GM18499 (cell line): ENCODE measurements around the gene ZDHHC13.
A peak's percentile ranks its signal among the peaks of the same experiment; 100 is the strongest.

ENCODE experiments used
- ATAC-seq: cut with Tn5 transposase; IDR thresholded peaks from one replicate; pipeline ENCODE4 v1.9.1; 2021; ENCODE audit warnings: moderate number of reproducible peaks; ENCODE audit not compliant: insufficient read depth, unreplicated experiment

ZDHHC13 gene, protein sequence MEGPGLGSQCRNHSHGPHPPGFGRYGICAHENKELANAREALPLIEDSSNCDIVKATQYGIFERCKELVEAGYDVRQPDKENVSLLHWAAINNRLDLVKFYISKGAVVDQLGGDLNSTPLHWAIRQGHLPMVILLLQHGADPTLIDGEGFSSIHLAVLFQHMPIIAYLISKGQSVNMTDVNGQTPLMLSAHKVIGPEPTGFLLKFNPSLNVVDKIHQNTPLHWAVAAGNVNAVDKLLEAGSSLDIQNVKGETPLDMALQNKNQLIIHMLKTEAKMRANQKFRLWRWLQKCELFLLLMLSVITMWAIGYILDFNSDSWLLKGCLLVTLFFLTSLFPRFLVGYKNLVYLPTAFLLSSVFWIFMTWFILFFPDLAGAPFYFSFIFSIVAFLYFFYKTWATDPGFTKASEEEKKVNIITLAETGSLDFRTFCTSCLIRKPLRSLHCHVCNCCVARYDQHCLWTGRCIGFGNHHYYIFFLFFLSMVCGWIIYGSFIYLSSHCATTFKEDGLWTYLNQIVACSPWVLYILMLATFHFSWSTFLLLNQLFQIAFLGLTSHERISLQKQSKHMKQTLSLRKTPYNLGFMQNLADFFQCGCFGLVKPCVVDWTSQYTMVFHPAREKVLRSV

DNA sequence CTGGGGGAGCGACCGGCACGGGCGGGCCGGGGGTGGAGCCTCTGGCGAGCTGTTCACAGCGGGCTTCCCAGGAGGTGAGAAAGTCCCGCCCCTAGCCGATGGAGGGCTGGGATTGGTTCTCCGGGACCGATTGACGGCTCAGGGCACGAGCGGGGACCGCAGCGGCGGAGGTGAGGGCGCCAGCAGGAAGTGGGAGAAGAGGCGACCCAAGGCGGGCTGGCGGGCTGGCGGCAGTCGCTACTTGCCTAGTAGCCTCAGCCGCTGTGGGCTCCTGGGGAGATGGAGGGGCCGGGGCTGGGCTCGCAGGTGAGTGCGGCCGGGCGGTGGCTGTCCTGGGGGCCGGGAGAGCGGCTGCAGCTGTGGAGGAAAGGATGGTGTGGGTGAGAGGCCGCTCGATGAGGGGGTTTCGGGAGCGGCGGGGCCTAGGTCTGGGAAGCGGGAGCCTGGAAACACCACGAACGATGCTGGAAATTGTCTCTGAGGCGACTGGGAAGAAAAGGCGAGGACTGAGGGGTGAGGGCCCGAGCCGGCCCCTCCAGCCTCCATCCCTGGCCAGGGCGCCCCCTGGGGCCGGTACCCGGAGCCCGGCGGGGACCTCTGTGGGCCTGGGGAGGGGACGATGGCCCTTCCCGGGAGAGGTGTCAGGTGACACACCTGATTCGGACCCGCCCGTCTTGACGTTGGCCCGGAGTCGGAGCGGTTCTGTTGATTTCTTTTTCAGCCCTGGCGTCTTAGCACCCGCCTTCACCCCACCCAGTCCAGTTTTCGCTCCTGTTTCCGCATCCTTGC, at the start of gene ZDHHC13:
ZDHHC13 (plus strand) TSS at position 198 of the 789 bp plus-strand sequence; CDS start at position 280, 82 bp downstream.
- ATAC-seq = peak; percentile 95

DNA sequence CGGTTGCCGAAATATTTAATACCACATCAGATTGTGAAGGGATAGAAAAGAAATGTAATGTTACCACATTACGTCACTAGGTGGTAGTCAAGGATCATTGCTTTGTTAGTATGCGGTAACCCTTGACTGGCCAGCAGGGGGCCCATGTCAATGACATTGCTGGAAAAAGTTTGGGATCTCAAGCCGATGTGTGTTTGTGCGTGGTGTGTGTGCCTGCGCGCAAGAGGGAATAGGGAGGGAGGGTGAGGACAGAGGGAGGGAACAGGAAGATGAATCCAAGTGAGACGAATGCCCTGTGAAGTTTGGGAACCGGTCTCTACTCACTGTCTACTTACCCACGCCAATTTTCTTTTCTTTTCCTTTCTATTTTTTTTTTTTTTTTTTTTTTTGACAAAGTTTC, 45.7 kb upstream of the ZDHHC13 start:
- peak; percentile 99 for ATAC-seq

DNA sequence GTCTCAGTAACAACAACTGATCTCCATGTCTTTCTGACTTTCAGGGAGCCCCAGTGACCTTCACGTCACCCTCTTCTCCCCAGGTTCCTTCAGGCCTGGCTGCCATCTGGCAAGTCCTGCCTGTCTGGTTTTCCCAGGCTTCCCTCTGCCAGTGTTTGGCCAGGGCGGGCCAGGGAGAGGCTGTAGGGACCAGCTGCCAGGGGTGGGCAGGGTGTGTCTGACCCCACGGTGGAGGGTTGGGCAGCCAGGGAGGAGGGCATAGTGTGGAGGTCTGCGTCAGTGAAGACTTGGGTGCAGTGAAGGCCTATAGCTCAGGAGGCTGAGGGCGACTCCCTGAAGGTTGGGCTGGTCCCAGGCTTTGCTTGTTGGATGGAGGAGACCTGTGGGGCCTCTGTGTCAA, 44.5 kb upstream of the ZDHHC13 start:
- ATAC-seq = no peak

DNA sequence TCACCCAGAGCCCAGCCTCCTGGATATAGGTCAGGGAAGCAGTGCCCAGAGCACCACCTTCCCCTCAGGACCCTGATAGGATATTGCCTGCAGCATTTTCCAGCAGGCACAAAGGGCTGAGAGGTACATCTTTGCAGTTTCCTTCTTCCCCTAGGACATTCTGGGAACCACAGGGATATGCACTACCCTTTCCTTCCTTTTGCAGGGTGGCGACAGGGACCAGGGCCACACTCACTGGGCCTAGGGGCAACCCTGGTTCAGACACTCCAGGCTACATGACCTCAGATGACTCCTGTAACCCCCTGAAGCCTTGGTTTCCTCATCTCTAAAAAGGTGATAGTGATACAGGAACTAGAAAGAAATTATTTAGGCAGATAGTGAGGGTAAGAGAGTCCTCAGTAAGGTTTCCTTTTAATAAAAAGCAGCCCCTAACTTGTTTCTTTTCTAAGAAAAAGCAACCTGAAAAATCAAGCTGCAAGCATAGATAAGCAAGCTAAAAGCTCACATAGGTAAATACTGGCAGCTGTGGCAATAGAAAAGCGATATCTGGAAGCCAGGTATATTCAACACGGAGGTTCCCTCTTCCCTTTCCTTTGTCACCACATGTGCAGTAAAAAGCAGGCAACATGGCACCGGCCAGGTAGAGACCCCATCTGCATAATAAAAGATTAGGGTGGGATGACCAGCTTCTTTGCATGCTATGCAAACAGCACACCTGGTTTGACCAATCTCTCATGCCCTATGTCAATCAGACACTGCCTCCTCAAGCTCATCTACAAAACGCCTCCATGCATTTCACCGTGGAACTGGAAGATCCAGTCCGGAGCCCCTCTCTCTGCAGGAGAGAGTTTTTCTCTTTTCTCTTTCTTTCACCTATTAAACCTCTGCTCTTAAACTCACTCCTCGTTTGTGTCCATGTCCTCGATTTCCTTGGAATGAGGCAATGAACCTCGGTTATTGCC, 43.2 kb upstream of the ZDHHC13 start:
- no peak for ATAC-seq

DNA sequence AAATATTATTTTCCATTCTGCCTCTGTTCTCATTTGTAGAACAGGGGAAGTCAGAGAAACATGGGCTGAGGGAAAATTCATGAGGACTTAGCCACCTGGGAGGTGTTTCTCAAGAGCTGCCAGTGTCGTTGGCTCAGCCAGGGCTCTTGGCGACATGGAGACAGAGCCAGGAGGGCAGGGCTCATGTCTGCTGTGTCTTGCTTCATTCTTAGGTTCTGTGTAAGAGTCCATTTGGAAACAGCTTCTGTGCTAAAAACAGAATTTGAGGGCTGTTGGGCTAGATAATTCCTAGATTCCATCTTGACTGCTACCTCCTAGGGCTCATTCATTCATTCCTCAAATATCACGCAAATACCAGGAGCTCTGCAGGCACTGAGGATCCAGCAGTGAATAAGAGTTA, 41.3 kb upstream of the ZDHHC13 start:
- no peak for ATAC-seq

DNA sequence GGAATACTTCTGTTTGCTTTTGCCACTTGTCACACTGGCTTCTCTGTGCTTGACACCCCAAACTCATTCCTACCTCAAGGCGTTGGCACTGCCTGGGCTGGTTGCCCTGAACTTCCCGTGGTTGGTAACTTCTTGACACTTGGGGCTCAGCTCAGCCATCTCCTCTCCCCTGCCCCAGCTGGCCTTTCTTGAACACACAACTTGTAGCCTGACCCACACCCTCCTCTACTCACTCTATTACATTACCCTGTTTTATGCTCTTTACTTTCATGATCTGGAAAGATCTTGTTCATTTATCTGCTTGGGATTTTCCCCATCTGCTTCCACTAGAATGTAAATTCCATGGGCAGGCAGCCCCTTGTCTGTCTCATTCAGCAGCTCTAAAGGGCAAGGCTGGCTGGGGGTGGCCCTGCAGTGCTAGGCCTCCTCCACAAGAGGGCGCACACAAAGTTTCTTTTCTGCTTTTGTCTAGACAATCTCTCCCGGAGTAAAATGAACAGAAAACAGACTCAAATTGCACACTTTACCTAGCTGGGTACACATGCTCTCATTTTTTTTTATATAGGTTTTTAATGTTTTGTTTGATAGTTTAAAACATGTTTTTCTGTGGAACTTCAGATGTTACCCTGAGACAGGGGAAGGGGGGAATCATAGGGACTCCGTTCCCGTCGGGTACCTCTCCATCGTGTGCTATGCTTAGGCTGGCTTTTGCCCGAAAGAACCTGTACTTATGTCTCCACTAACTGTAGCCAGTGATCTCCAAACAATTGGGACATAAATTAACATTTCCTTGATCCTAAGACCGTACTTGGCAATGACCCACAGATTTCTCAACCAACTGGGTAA, 40.0 kb upstream of the ZDHHC13 start:
- ATAC-seq = peak; percentile 66

DNA sequence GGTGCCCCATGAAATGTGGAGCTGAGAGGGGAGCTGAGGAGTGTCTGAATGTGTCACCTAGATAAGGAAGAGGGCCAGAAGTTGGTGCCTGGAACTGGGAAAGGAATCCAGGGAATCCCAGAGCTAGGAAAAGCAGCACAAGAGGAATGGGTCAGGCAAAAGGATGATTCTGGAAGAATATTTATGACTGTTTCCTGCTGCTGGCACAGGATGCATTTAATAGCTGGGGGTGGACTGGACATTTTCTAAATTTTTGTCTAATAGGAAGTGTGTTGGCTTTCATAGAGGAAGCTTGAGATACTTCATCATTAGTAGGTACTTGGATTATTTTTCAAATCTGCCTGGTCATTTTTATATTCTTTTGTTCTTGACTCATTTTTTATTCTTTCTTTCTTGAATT, 39.0 kb upstream of the ZDHHC13 start:
- ATAC-seq = no peak

DNA sequence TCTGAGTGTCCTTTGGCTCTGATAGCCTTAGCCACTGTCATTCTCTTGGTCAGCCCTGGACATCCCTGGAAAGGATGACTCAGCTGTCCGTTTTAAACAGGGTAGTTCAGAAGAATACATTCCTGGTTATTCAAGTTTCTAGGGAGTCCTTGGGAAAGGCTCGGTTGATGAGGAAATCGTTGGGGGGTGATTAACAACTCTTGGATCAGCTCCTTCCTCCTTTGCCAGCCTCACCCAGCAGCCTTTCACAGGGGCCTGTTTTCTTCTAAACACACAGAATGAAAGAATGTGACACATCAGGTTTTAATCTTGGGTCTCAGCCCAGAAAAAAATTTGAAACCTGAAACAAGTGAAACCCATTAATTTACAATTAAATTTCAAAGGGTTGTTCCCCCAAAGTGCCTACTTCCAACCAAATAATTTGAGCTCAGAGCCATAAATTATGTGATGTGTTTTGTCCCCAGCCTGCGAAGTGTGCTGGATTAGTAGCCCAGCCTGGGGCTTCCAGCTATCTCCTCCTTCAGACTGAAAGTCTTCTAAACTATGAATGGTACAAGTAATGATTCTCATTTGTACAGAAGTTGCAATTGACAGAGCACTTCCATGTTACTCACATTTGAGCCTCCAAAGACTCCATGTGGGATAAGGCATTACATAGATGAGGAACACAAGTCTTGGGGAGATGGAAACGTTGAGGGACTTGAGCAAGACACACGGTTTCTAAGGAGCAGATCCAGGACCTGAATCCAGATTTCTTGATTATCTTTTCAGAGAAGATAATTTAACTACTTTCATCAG, 37.1 kb upstream of the ZDHHC13 start:
- no peak for ATAC-seq

DNA sequence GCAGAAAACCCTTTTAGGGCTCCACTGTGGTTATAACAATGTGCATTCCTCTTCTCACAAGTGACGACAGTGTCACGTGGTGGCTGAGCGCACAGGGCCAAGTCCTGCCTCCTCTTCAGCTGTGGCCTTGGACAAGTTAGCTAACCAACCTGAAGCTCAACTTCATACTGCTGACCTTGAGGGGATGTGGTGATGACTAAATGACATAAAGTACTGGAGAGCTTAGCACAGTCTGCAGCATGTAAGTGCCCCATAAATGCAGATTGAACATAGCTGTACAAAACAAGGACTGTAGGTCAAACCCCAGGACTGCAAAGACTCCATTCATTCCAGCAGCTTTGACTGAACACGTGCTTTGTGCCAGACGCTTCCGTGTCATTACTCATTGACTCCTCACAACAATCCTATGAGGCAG, 36.4 kb upstream of the ZDHHC13 start:
- ATAC-seq = no peak

DNA sequence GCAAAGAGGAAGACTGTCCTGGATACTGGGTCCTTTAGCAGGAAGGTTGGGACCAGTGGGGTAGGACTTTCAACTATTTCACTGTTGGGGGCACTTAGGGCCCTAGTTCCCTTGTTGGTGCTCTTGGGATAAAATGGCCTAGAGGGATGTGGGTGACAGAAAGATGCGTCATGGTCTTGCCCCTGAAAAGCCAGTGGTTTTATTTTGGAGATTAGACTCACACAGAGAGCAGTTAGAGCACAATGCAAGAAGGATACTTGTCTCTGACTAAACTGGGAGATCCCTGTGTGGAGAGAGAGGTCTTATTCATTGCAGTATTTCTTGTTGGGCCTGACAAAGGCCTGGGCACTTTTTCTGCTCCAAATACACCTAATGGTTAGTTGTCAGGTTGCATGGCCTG, 33.8 kb upstream of the ZDHHC13 start:
- ATAC-seq = no peak

DNA sequence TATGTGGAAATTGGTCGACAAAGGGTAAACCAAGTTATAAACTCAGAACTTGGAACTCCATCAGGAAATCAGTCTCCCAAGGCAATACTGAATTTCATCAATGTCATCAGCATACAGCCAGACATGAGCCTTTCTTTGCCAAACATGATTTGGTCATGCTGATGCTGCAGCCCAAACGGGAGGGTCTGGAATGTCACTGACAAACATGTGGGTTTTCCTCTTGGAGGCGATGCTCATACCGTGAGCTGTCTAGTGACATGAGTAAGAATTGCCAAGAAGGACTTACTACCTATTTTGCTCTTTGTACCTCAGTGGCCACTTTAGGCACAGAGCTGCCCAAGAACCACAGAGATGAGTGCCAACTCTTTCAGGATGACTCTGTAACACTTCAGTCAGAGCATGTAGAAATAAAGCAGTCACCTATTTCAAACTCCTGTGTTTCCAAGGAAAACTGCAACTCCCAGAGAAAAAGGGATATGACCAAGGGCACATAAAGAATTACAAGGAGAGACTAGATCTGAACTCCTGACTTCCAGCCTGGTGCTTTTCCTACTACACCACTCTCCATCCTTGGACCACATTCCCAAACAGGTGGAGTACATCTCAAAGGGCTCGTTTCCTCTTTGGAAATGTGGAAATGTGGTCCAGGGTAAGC, 32.2 kb upstream of the ZDHHC13 start:
- no peak for ATAC-seq

DNA sequence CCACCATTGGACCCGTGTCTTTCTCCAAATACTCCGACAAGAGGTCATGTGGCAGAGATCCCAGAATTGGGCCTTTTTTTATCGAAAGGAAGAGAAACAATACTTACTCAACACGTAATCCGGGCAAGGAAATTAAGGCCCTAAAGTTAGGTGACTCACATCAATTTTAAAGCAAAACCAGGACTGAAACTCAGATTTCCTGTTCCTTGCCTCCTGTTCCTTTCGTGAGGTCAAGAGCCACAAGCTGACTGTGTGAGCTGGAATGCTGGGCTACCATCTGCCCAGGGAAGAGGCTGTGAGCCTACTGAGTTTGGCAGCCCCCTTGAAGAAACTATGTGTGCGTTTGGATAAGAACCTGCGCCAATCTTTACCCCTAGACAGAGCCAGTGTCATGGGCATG, 29.3 kb upstream of the ZDHHC13 start:
- no peak for ATAC-seq

DNA sequence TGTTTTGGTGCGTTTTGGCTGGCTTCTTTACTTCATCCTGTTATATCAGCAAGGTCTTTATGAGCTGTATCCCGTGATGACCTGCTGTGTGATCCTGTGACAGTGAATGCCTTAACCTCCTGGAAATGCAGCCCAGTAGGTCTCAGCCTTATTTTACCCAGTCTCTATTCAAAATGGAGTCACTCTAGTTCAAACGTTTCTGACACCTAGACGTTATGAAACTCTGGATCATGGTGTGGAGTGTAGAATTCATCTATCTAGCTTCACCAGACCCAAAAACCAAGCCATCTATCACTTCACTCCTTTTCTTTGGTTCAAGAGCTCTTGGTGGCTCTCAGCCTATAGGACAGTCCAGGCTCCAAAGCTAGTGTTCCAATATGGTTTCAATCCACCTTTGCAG, 28.2 kb upstream of the ZDHHC13 start:
- ATAC-seq = no peak

DNA sequence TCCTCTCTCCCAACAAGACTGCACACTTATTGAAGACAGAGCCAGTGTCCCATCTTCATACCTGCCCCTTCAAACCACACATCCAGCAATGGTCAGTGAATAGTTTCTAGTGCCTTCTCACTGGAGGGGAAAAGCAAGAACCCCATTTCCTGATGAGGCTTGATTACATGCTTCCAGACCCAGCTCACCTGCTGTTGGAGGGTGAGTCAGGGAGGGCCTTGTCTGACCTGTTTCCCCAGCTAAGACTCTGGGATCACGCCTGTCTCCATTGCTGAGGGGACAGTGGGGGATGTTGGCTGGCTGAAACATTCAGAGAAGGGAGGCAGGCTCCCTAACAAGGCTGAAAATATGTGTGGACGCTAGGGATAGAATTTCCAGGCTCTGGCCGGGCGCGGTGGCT, 27.5 kb upstream of the ZDHHC13 start:
- ATAC-seq = no peak

DNA sequence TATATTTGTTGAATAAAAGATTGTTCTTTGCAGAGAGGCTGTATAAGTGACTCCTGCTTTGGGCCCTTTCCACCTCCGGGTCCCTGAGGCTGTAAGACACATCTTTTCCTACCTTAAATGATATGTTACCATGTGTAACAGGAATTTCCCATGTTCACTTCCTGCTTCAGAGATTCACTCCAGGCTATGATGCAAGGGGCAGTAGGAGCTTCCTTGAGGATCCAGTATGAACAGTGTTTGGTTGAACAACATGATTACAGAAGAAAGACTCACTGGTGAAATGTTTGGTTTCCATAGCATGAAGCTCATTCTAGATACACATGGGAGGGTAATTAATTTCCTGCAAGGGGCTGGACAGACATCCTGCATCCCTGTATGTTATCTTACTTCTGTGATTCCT, 25.6 kb upstream of the ZDHHC13 start:
- no peak for ATAC-seq

DNA sequence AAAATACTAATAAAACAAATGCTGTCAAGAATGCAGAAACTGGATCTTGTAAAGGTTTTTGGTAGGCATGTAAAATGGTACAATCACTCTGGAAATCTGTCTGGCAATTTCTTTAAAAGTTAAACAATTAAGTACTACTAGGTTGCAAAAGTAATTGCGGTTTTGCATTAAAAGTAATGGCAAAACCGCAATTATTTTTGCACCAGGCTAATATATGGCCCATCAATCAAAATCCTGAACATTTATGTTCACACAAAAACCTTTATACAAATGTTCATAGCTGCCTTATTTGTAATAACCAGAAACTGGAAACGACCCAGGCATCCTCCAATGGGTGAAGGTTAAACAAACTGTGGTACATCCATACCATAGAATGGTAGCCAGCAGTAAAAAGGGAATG, 24.6 kb upstream of the ZDHHC13 start:
- no peak for ATAC-seq

DNA sequence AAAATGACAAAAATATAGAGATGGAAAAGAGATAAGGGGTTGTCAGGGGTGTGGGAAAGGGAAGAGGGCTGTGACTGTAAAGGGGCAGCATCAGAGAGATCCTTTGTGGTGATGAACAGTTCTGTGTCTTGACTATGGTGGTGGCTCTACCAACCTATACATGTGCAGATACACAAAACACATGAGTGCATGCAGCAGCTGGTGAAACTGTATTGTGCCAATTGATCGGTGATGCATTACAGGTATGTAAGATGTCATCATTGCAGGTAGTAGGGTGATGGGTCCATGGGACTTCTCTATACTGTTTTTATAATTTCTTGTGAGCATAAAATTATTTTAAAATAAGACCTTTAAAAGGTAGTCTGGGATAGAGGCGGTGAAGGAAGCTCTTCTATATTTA, 24.1 kb upstream of the ZDHHC13 start:
- no peak for ATAC-seq

DNA sequence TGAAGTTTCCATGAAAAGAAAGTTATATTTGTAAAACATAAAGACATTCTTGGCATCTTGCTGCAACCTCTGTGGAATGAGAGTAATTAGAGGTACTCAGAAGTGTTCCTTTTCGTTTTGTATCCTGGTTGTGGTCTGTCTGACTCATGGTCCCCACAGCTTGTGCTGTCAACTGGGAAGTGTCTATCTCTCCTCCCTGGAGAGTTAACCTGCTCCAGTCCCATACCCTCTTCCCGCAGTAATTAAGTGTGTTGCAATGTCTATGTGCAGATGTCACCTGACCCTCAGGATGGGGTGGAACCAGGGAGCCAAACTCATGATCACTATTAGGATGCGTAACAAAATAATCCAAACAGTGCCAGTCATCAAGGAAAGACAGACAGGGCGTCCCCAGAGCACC, 23.0 kb upstream of the ZDHHC13 start:
- no peak for ATAC-seq
